ENCODE measurements around the gene HECTD2. TPM values are rescaled to one million over a fixed set of nuclear protein-coding genes. Genes with fewer than 3 reads are reported as not detected.
"Not testable (repeated sequence)": the region's sequence is repeated elsewhere in the genome, so short reads cannot be mapped to it uniquely, and the experiment has no call there.

HECTD2 gene
- total RNA-seq, 1 experiment from 2014 or later: 20.9 TPM

GRCh38 chr10:91434041-91434440 lies 23.9 kb downstream of the HECTD2 start:
- ChIA-PET CTCF (no interaction called here), POLR2A (ENCODE audit: low non-redundant PET) (no interaction called here)
- Histone ChIP-seq H3K36me3 (ENCODE audit: insufficient read depth, low read length, poor library complexity, severe bottlenecking) (no peaks in the 10 kb centered on the region), H3K27me3 (replicated peaks; ENCODE audit: insufficient read depth, low read depth, low read length, poor library complexity) (no peaks in the 10 kb centered on the region), H3K4me3 (ENCODE audit: low read depth, low read length, poor library complexity, severe bottlenecking) (no peak overlapping the region), H3K4me1 (ENCODE audit: insufficient read depth, low read length, poor library complexity, severe bottlenecking) (no peaks in the 10 kb centered on the region), H3K27ac (ENCODE audit: low read depth, low read length, poor library complexity, severe bottlenecking) (no peak overlapping the region), H3K9me3 (ENCODE audit: low read depth, low read length, poor library complexity, severe bottlenecking) (no peaks in the 10 kb centered on the region)
- DNase-seq (ENCODE audit: low spot score): no peak
- intact Hi-C loops (cut with micrococcal nuclease; ENCODE audit: unreplicated experiment): no loop called here
- BruUV-seq (replicated peaks): no TSS peak
- no peak for TF ChIP-seq EZH2 (IDR thresholded peaks at IDR 0.05; ENCODE audit: borderline replicate concordance, low read depth, low read length, poor library complexity, severe bottlenecking)
- TF ChIP-seq, protein P1, sequence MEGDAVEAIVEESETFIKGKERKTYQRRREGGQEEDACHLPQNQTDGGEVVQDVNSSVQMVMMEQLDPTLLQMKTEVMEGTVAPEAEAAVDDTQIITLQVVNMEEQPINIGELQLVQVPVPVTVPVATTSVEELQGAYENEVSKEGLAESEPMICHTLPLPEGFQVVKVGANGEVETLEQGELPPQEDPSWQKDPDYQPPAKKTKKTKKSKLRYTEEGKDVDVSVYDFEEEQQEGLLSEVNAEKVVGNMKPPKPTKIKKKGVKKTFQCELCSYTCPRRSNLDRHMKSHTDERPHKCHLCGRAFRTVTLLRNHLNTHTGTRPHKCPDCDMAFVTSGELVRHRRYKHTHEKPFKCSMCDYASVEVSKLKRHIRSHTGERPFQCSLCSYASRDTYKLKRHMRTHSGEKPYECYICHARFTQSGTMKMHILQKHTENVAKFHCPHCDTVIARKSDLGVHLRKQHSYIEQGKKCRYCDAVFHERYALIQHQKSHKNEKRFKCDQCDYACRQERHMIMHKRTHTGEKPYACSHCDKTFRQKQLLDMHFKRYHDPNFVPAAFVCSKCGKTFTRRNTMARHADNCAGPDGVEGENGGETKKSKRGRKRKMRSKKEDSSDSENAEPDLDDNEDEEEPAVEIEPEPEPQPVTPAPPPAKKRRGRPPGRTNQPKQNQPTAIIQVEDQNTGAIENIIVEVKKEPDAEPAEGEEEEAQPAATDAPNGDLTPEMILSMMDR (conservative IDR thresholded peaks at IDR 0.05; ENCODE audit: low read depth, low read length): no peak

GRCh38 chr10:91435241-91435640 lies 25.1 kb downstream of the HECTD2 start:
- DNase-seq (ENCODE audit: low spot score): no peak
- Histone ChIP-seq H3K4me1 (ENCODE audit: insufficient read depth, low read length, poor library complexity, severe bottlenecking) (no peaks in the 10 kb centered on the region), H3K27ac (ENCODE audit: low read depth, low read length, poor library complexity, severe bottlenecking) (no peak overlapping the region), H3K9me3 (ENCODE audit: low read depth, low read length, poor library complexity, severe bottlenecking) (no peaks in the 10 kb centered on the region), H3K27me3 (replicated peaks; ENCODE audit: insufficient read depth, low read depth, low read length, poor library complexity) (no peaks in the 10 kb centered on the region), H3K4me3 (ENCODE audit: low read depth, low read length, poor library complexity, severe bottlenecking) (no peak overlapping the region), H3K36me3 (ENCODE audit: insufficient read depth, low read length, poor library complexity, severe bottlenecking) (no peaks in the 10 kb centered on the region)
- TF ChIP-seq, protein P1 (conservative IDR thresholded peaks at IDR 0.05; ENCODE audit: low read depth, low read length): no peak
- TF ChIP-seq EZH2 (IDR thresholded peaks at IDR 0.05; ENCODE audit: borderline replicate concordance, low read depth, low read length, poor library complexity, severe bottlenecking): no peak
- intact Hi-C loops (cut with micrococcal nuclease; ENCODE audit: unreplicated experiment): no loop called here
- ChIA-PET POLR2A (ENCODE audit: low non-redundant PET) (no interaction called here), CTCF (no interaction called here)
- no TSS peak for BruUV-seq (replicated peaks)

- H3K36me3 ChIP-seq (ENCODE audit: insufficient read depth, low read length, poor library complexity, severe bottlenecking); CTCF ChIA-PET; intact Hi-C loops (cut with micrococcal nuclease; ENCODE audit: unreplicated experiment); H3K4me3 ChIP-seq (ENCODE audit: low read depth, low read length, poor library complexity, severe bottlenecking); POLR2A ChIA-PET (ENCODE audit: low non-redundant PET); BruUV-seq (replicated peaks); H3K27ac ChIP-seq (ENCODE audit: low read depth, low read length, poor library complexity, severe bottlenecking); DNase-seq (ENCODE audit: low spot score); H3K9me3 ChIP-seq (ENCODE audit: low read depth, low read length, poor library complexity, severe bottlenecking); H3K4me1 ChIP-seq (ENCODE audit: insufficient read depth, low read length, poor library complexity, severe bottlenecking); H3K27me3 ChIP-seq (replicated peaks; ENCODE audit: insufficient read depth, low read depth, low read length, poor library complexity): not testable (repeated sequence)
Measured at GRCh38 chr10:91438228-91438627, 28.1 kb downstream of the HECTD2 start.

Data from A673 (cell line).